Esophagus squamous epithelium (tissue), 5 donors: ENCODE results near the gene PLEKHA6. TPM values are rescaled to one million over a fixed set of nuclear protein-coding genes. Genes with fewer than 3 reads are reported as not detected.

ENCODE experiments used
- DNase-seq: peaks from one replicate; lab custom pipeline; 2025; lab: John Stamatoyannopoulos, UW
- H3K27ac ChIP-seq, 4 donors: fragments of 200-600 bp; sonication (generic); one replicate each; pipeline ENCODE4 v1.5.1; 2016 to 2019; ENCODE audit warnings: mild to moderate bottlenecking in 1 of 4
- H3K27me3 ChIP-seq, 4 donors: fragments of 200-600 bp; sonication (generic); 1 replicate in 3 of 4; 2 replicates in 1 of 4; pipeline versions ENCODE4 v1.5.1 to v1.6.0; 2017 to 2021; ENCODE audit warnings: antibody characterized with exemption in 1 of 4
- H3K36me3 ChIP-seq, 3 donors: fragments of 200-600 bp; sonication (generic); one replicate each; pipeline ENCODE4 v1.5.1; 2016 to 2019
- H3K4me1 ChIP-seq, 3 donors: fragments of 200-600 bp; sonication (generic); one replicate each; pipeline ENCODE4 v1.5.1; 2017 to 2019
- H3K4me3 ChIP-seq, 4 donors: fragments of 200-600 bp; sonication (generic); 1 replicate in 3 of 4; 2 replicates in 1 of 4; pipeline ENCODE4 v1.5.1; 2016 to 2019; ENCODE audit warnings: mild to moderate bottlenecking in 2 of 4, moderate library complexity in 1 of 4
- H3K9me3 ChIP-seq, 3 donors: fragments of 200-600 bp; sonication (generic); one replicate each; pipeline ENCODE4 v1.5.1; 2016 to 2019
- POLR2A ChIP-seq, 4 donors: fragments of 450-650 bp; IDR thresholded peaks; one replicate each; pipeline ENCODE4 v1.6.1; 2017; ENCODE audit warnings: antibody characterized with exemption in 4 of 4, mild to moderate bottlenecking in 4 of 4, moderate library complexity in 3 of 4
- WGBS, 2 donors: methylation state at CpG; one replicate each; pipeline ENCODE4 v1.1.5; 2018; 5-methylcytosine and 5-hydroxymethylcytosine counted together
- intact Hi-C: fragments of 100-400 bp; cut with DNase I; formaldehyde crosslinking; loops from one replicate; pipeline ENCODE4 v1.15.0; 2022
- total RNA-seq, 4 donors: library from RNA; depleted of rRNA; stranded (reverse); fragments of >200 nt; gene quantifications; one replicate each; pipeline ENCODE4 v1.1.0, GENCODE V29; 2016
- TF ChIP-seq, protein P1 (sequence below), 6 experiments: fragments of 450-650 bp in 4 of 6; fragments of 200-600 bp in 2 of 6; sonication (generic) in 2 of 6; IDR thresholded peaks; one replicate each; pipeline ENCODE4 v1.5.1; 2016 to 2019; ENCODE audit warnings: antibody characterized with exemption in 6 of 6, mild to moderate bottlenecking in 4 of 6, moderate library complexity in 4 of 6
- donor health status: DM: yes; HTN: yes; CAD: no.

PLEKHA6 gene
- total RNA-seq, 4 donors from 2014 or later = 7.4 to 40.6 (median 18.3) TPM

- Histone ChIP-seq H3K4me3 (peak overlapping the region; percentile 28 to 64 (median 50)), H3K9me3 (no peaks in the 10 kb centered on the region), H3K36me3 (no peaks in the 10 kb centered on the region), H3K27me3 (peaks cover 0 to 56% (median 0%) of the 10 kb centered on the region in 4 donors), H3K27ac (peak overlapping the region in 3 of 4 donors; percentile 23 to 59 (median 40)), H3K4me1 (peaks cover 5 to 45% (median 23%) of the 10 kb centered on the region in 3 donors)
- no peak for DNase-seq
- intact Hi-C loops = no loop called here
- 64 to 84% methylated on average over 11 to 21 of the region's 28 CpGs for WGBS, 2 donors
- TF ChIP-seq POLR2A (IDR thresholded peaks at IDR 0.05) = no peak
- TF ChIP-seq, protein P1, sequence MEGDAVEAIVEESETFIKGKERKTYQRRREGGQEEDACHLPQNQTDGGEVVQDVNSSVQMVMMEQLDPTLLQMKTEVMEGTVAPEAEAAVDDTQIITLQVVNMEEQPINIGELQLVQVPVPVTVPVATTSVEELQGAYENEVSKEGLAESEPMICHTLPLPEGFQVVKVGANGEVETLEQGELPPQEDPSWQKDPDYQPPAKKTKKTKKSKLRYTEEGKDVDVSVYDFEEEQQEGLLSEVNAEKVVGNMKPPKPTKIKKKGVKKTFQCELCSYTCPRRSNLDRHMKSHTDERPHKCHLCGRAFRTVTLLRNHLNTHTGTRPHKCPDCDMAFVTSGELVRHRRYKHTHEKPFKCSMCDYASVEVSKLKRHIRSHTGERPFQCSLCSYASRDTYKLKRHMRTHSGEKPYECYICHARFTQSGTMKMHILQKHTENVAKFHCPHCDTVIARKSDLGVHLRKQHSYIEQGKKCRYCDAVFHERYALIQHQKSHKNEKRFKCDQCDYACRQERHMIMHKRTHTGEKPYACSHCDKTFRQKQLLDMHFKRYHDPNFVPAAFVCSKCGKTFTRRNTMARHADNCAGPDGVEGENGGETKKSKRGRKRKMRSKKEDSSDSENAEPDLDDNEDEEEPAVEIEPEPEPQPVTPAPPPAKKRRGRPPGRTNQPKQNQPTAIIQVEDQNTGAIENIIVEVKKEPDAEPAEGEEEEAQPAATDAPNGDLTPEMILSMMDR (IDR thresholded peaks at IDR 0.05) = no peak
Observed at GRCh38 chr1:204376919-204377799, 17.4 kb upstream of the PLEKHA6 start.

DNA sequence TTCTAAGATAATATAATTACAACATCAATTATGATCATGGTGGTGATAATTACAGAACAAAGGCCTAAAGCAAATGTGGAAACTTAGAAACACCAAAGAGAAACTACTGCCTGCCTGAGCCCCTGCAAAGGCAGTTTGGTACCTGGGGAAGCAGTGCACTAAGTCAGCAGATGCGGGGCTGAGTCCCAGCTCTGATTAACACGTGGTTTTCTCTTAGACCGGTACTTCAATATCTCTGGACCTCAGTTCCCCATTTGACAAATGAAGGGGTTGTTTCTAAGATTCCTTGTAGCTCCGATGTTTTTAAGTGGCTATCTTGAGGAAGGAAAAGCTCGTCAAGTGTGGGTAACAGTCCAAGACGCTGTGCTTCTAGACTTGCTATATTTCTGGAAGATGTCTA, 16.7 kb upstream of the PLEKHA6 start:
- H3K27me3 ChIP-seq = peaks cover 0 to 56% (median 0%) of the 10 kb centered on the region in 4 donors
- H3K36me3 ChIP-seq = no peaks in the 10 kb centered on the region
- TF ChIP-seq, protein P1 (IDR thresholded peaks at IDR 0.05) = no peak
- 73% methylated on average over 6 of the region's 6 CpGs for WGBS, 2 donors
- no peaks in the 10 kb centered on the region for H3K9me3 ChIP-seq
- H3K4me1 ChIP-seq = peaks cover 5 to 45% (median 23%) of the 10 kb centered on the region in 3 donors
- no peak for DNase-seq
- H3K4me3 ChIP-seq = peak overlapping the region in 2 of 4 donors; percentile 47 to 52
- intact Hi-C loops = no loop called here
- H3K27ac ChIP-seq = no peak overlapping the region

DNA sequence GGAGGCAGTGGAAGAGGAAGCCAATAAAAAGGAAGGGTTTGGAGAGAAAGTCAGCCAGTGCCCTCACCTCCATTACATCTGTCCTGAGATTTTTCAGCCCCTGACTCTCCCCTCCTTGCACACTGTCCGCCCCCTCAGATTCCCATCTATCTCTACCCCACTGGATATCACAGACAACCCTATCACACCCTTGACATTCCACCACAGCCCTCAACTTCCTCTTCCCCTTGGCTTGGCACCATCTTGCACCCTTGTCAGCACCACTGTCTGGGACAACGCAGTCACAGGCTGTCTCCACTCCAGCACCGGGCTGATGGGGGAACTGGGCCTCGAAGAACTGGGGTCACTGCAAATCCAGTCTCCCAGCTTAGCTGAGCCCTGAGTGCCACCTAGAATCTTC, 14.2 kb upstream of the PLEKHA6 start:
- no peak for DNase-seq
- Histone ChIP-seq H3K9me3 (no peaks in the 10 kb centered on the region), H3K4me3 (no peak overlapping the region), H3K36me3 (no peaks in the 10 kb centered on the region), H3K27me3 (peaks cover 0 to 44% (median 0%) of the 10 kb centered on the region in 4 donors), H3K4me1 (peaks cover 5 to 33% (median 16%) of the 10 kb centered on the region in 3 donors), H3K27ac (no peak overlapping the region)
- intact Hi-C loops = no loop called here
- TF ChIP-seq POLR2A (IDR thresholded peaks at IDR 0.05) = no peak
- TF ChIP-seq, protein P1 (IDR thresholded peaks at IDR 0.05) = no peak
- 80 to 89% methylated on average over 2 to 4 of the region's 4 CpGs for WGBS, 2 donors

GRCh38 chr1:204370176-204370575, 10.4 kb upstream of the PLEKHA6 start:
- Histone ChIP-seq H3K36me3 (no peaks in the 10 kb centered on the region), H3K4me1 (peaks cover 0 to 21% (median 0%) of the 10 kb centered on the region in 3 donors), H3K27ac (no peak overlapping the region), H3K9me3 (no peaks in the 10 kb centered on the region), H3K4me3 (no peak overlapping the region), H3K27me3 (peaks cover 0 to 8% (median 0%) of the 10 kb centered on the region in 4 donors)
- no peak for DNase-seq
- 87 to 89% methylated on average over 9 to 10 of the region's 10 CpGs for WGBS, 2 donors
- intact Hi-C loops = no loop called here
- no peak for TF ChIP-seq POLR2A (IDR thresholded peaks at IDR 0.05)
- TF ChIP-seq, protein P1 (IDR thresholded peaks at IDR 0.05) = no peak
